ENCODE measurements around the gene ATOX1.

The ATOX1 gene

DNA sequence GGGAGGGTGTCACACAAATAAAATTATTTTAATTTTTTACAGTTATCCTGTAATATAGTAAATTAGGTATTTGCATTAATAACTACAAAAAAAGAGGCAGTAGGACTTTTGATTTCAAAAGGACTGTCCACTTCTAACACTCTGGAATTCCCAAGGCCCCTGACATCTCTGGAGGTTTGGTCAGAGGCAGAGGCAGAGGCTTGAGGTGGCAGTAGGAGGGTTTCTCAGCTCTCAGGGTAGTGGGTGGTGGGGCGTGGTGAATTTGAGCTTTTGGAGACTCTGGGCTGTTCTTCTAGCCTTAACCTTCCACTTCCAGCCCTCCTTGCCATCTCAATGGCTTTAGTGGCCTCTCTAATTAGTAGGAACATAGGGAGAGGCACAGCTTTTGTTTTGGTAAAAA, 22.8 kb downstream of the ATOX1 start:
- ChIA-PET CTCF (interaction anchor here (0.6 to 11.3 kb wide), 9 partner anchors 15 to 483 kb away, joined by 3 to 95 read pairs (median 4); partner anchors contain the start of gene G3BP1), POLR2A (no interaction called here)
- Histone ChIP-seq H3K4me3 (ENCODE audit: low read depth, low read length) (no peak overlapping the region), H3K36me3 (ENCODE audit: control insufficient read depth in 2 of 2, insufficient read depth in 1 of 2, low read length in 2 of 2) (no peaks in the 10 kb centered on the region), H3K27ac (ENCODE audit: extremely low read depth, low read depth, low read length) (no peak overlapping the region), H3K4me1 (ENCODE audit: control insufficient read depth, insufficient read depth, low read length) (peaks cover 2% of the 10 kb centered on the region; the same call in 1 of the 2 replicates), H3K9me3 (ENCODE audit: control insufficient read depth, insufficient read depth, low read depth, low read length) (no peaks in the 10 kb centered on the region)
- TF ChIP-seq GLIS2 (tag by site-specific recombination; IDR thresholded peaks at IDR 0.05) (no peak), ZNF24 (tag by site-specific recombination; IDR thresholded peaks at IDR 0.05) (no peak), ZNF76 (tag by site-specific recombination; IDR thresholded peaks at IDR 0.05; ENCODE audit: borderline replicate concordance, low read depth) (no peak)

- ChIA-PET CTCF (interaction anchor here (1.0 kb wide), 1 partner anchor 8 kb away, joined by 3 read pairs; no protein-coding TSS in a partner anchor), POLR2A (no interaction called here)
- no peaks in the 10 kb centered on the region for H3K9me3 ChIP-seq (ENCODE audit: control insufficient read depth, insufficient read depth, low read depth, low read length)
These were observed 24.4 kb downstream of the ATOX1 start for GRCh38 chr5:151734064-151734408.

More at GRCh38 chr5:151734064-151734408, 24.4 kb downstream of the ATOX1 start:
- Histone ChIP-seq H3K36me3 (ENCODE audit: control insufficient read depth in 2 of 2, insufficient read depth in 1 of 2, low read length in 2 of 2) (no peaks in the 10 kb centered on the region), H3K4me3 (ENCODE audit: low read depth, low read length) (no peak overlapping the region), H3K27ac (ENCODE audit: extremely low read depth, low read depth, low read length) (no peak overlapping the region), H3K4me1 (ENCODE audit: control insufficient read depth, insufficient read depth, low read length) (no peaks in the 10 kb centered on the region)
- TF ChIP-seq KLF16 (tag by site-specific recombination; IDR thresholded peaks at IDR 0.05) (no peak), ZNF768 (tag by site-specific recombination; IDR thresholded peaks at IDR 0.05) (no peak), ZBTB17 (tag by site-specific recombination; IDR thresholded peaks at IDR 0.05) (no peak), OVOL3 (tag by site-specific recombination; IDR thresholded peaks at IDR 0.05) (no peak), ZNF624 (tag by site-specific recombination; IDR thresholded peaks at IDR 0.05) (no peak), ZNF518A (tag by site-specific recombination; conservative IDR thresholded peaks at IDR 0.05; ENCODE audit: low read depth) (no peak), ZNF426 (tag by site-specific recombination; IDR thresholded peaks at IDR 0.05) (no peak), ZNF600 (tag by site-specific recombination; IDR thresholded peaks at IDR 0.05) (no peak), ZBTB48 (tag by site-specific recombination; IDR thresholded peaks at IDR 0.05) (no peak), MZF1 (tag by site-specific recombination; IDR thresholded peaks at IDR 0.05; ENCODE audit: borderline replicate concordance) (no peak), ATF2 (tag by site-specific recombination; IDR thresholded peaks at IDR 0.05; ENCODE audit: low read depth) (no peak)
